Endodermal cell (in vitro differentiated cells): ENCODE data around the gene FNBP1. TPM values are rescaled to one million over a fixed set of nuclear protein-coding genes. Genes with fewer than 3 reads are reported as not detected.
"Not testable (repeated sequence)": the region's sequence is repeated elsewhere in the genome, so short reads cannot be mapped to it uniquely, and the experiment has no call there.

Experiments
- DNase-seq: peaks from one replicate; pipeline ENCODE4 v3.0.0-alpha.2; 2017
- H3K27ac ChIP-seq: 2 replicates; pipeline ENCODE4 v1.5.1; 2013; ENCODE audit warnings: mild to moderate bottlenecking, low read depth, low read length, moderate library complexity
- H3K27me3 ChIP-seq: 2 replicates; pipeline ENCODE4 v1.6.1; 2013; ENCODE audit warnings: mild to moderate bottlenecking, low read length, moderate library complexity; ENCODE audit not compliant: insufficient read depth, control insufficient read depth, poor library complexity, severe bottlenecking
- H3K36me3 ChIP-seq: 2 replicates; pipeline ENCODE4 v1.7.0; 2013; ENCODE audit warnings: mild to moderate bottlenecking, low read length, moderate library complexity; ENCODE audit not compliant: control insufficient read depth, insufficient read depth
- H3K4me1 ChIP-seq: one replicate; pipeline ENCODE4 v1.7.0; 2013; ENCODE audit warnings: low read length; ENCODE audit not compliant: control insufficient read depth, insufficient read depth
- H3K4me3 ChIP-seq: 2 replicates; pipeline ENCODE4 v1.5.1; 2013; ENCODE audit warnings: mild to moderate bottlenecking, low read length, moderate library complexity
- H3K9ac ChIP-seq: 2 replicates; pipeline ENCODE4 v1.6.1; 2013; ENCODE audit warnings: mild to moderate bottlenecking, low read length, moderate library complexity; ENCODE audit not compliant: poor library complexity, severe bottlenecking; ENCODE audit errors: extremely low read depth
- H3K9me3 ChIP-seq: 2 replicates; pipeline ENCODE4 v1.6.1; 2013; ENCODE audit warnings: mild to moderate bottlenecking, low read length, moderate library complexity; ENCODE audit not compliant: control insufficient read depth
- H3K27ac Mint-ChIP-seq: 2 replicates; pipeline ENCODE4 v1.8.0; 2020; ENCODE audit warnings: mixed read lengths
- H3K27me3 Mint-ChIP-seq: 2 replicates; pipeline ENCODE4 v1.8.0; 2021; ENCODE audit warnings: mild to moderate bottlenecking, mixed read lengths; ENCODE audit not compliant: insufficient read depth
- H3K36me3 Mint-ChIP-seq: 2 replicates; pipeline ENCODE4 v1.8.0; 2020; ENCODE audit warnings: low read depth, mixed read lengths
- H3K4me1 Mint-ChIP-seq: 2 replicates; pipeline ENCODE4 v1.8.0; 2020; ENCODE audit warnings: mixed read lengths
- H3K4me3 Mint-ChIP-seq: 2 replicates; pipeline ENCODE4 v1.8.0; 2020; ENCODE audit warnings: mild to moderate bottlenecking, moderate library complexity, mixed read lengths
- H3K9me3 Mint-ChIP-seq: 2 replicates; pipeline ENCODE4 v1.8.0; 2020; ENCODE audit warnings: mild to moderate bottlenecking, mixed read lengths
- CTCF ChIP-seq: fragments of 200-600 bp; sonication (generic); conservative IDR thresholded peaks from 2 replicates; pipeline ENCODE4 v1.5.0; 2021; ENCODE audit warnings: antibody characterized with exemption, mild to moderate bottlenecking
- WGBS, 2 experiments: methylation state at CpG; one replicate each; pipeline versions ENCODE4 v1.1.5 to v1.1.7; 2013; ENCODE audit warnings: missing lambda C conversion rate in 2 of 2, mixed read lengths in 1 of 2; ENCODE audit not compliant: insufficient coverage in 1 of 2, insufficient read length in 1 of 2; 5-methylcytosine and 5-hydroxymethylcytosine counted together
- total RNA-seq, 2 donors: library from RNA; stranded (reverse); fragmentation: NEBNext Ultra II Directional in 1 of 2; extraction: Animal tissue kit (Norgen Biotek cat#: 25700) in 1 of 2; gene quantifications; 2 replicates in 1 of 2; 3 replicates in 1 of 2; pipeline ENCODE4 v1.2.1, GENCODE V29; 2021

FNBP1 gene
- total RNA-seq, 2 donors from 2014 or later, result 41.4 to 43.3 TPM

GRCh38 chr9:129996161-129996830 is 46.7 kb downstream of the FNBP1 start:
- TF ChIP-seq CTCF, result no peak
- no peak overlapping the region for H3K27ac ChIP-seq
- H3K9me3 ChIP-seq, result no peaks in the 10 kb centered on the region
- Mint-ChIP-seq H3K36me3 (peaks cover 20% of the 10 kb centered on the region), H3K27me3 (no peaks in the 10 kb centered on the region), H3K9me3 (no peaks in the 10 kb centered on the region), H3K27ac (peak overlapping the region; percentile 3), H3K4me3 (no peak overlapping the region), H3K4me1 (peaks cover 7% of the 10 kb centered on the region)
- H3K27me3 ChIP-seq, result no peaks in the 10 kb centered on the region
- WGBS, 2 experiments, result 93 to 96% methylated on average over 4 to 7 of the region's 7 CpGs
- no peak for DNase-seq
- H3K4me3 ChIP-seq, result no peak overlapping the region
- H3K36me3 ChIP-seq, result peaks cover 7% of the 10 kb centered on the region
- H3K9ac ChIP-seq, result no peak overlapping the region
- no peaks in the 10 kb centered on the region for H3K4me1 ChIP-seq

DNA sequence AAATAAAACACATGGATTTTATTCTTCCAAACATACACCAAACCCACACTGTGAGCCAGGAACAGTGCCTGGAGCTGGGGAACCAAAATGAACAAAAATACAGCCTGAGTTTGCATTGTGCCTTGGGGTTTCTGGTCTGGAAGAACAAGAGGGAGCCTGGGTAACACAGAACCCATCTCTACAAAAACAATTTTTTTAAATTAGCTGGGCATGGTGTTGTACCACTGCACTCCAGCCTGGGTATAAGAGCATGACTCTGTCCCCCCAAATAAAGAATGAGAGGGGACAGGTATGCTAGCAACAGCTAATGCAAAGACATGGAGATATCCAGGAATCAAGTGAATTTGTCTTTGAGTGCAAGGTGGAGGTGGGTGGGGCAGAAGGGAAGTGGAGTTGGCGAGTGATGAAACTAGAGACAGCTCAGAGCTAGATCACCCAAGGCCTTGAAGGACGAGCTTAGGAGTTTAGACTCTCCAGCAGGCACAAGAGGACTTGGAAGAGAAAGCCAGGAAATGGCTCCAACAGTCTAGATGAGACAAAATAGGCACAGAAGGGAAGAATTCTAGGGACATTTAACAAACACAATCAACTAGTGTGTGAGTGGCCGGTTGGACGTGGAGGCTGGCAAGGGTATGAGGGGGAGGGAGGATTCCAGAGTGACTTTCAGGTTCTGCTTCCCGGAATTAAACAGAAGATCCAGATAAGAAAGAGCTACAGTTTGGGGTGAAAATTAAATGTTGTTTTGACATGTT is 47.4 kb downstream of the FNBP1 start:
- WGBS, 2 experiments, result 96 to 97% methylated on average over 5 of the region's 5 CpGs
- TF ChIP-seq CTCF, result no peak

GRCh38 chr9:129994882-129995281 is 48.1 kb downstream of the FNBP1 start:
- Mint-ChIP-seq H3K27ac (no peak overlapping the region), H3K27me3 (no peaks in the 10 kb centered on the region), H3K9me3 (no peaks in the 10 kb centered on the region), H3K4me3 (no peak overlapping the region), H3K36me3 (peaks cover 18% of the 10 kb centered on the region), H3K4me1 (peaks cover 7% of the 10 kb centered on the region)
- Histone ChIP-seq H3K9me3 (no peaks in the 10 kb centered on the region), H3K36me3 (peaks cover 9% of the 10 kb centered on the region), H3K27ac (no peak overlapping the region), H3K27me3 (no peaks in the 10 kb centered on the region), H3K9ac (no peak overlapping the region), H3K4me3 (no peak overlapping the region), H3K4me1 (no peaks in the 10 kb centered on the region)
- no peak for DNase-seq
- WGBS, 2 experiments, result 92 to 100% methylated on average over 1 to 3 of the region's 3 CpGs
- no peak for TF ChIP-seq CTCF

More for the DNA sequence above, 47.4 kb downstream of the FNBP1 start:
- no peak overlapping the region for H3K9ac ChIP-seq
- H3K27ac ChIP-seq, result no peak overlapping the region
- no peak for DNase-seq
- H3K4me3 ChIP-seq, result no peak overlapping the region
- no peaks in the 10 kb centered on the region for H3K27me3 Mint-ChIP-seq
- H3K27ac Mint-ChIP-seq, result peak overlapping the region; percentile 3
- peaks cover 7% of the 10 kb centered on the region for H3K4me1 Mint-ChIP-seq
- no peak overlapping the region for H3K4me3 Mint-ChIP-seq
- H3K4me1 ChIP-seq, result no peaks in the 10 kb centered on the region
- H3K36me3 ChIP-seq, result peaks cover 9% of the 10 kb centered on the region
- peaks cover 18% of the 10 kb centered on the region for H3K36me3 Mint-ChIP-seq
- H3K9me3 Mint-ChIP-seq, result no peaks in the 10 kb centered on the region
- no peaks in the 10 kb centered on the region for H3K9me3 ChIP-seq
- H3K27me3 ChIP-seq, result no peaks in the 10 kb centered on the region

DNA sequence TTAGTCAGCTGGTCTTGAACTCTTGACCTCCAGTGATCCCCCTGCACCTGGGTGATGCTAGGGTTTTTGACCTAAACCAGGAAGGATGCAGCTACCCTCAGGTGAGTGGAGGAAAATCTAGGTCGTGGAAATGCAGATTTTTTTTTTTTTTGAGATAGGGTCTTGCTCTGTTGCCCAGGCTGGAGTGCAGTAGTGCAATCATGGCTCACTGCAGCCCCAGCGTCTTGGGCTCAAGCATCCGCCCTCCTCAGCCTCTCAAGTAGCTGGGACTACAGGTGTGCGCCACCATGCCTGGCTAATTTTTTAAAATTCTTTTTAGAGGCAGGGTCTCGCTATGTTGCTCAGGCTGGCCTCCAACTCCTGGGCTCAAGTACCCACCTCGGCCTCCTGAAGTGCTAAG is 51.9 kb downstream of the FNBP1 start:
- not testable (repeated sequence) for H3K4me3 ChIP-seq, H3K4me3 Mint-ChIP-seq, H3K27ac Mint-ChIP-seq, H3K9me3 Mint-ChIP-seq, H3K9ac ChIP-seq, H3K36me3 ChIP-seq, H3K9me3 ChIP-seq, H3K27ac ChIP-seq, H3K27me3 Mint-ChIP-seq, H3K4me1 ChIP-seq, DNase-seq, H3K27me3 ChIP-seq
- H3K4me1 Mint-ChIP-seq, result peaks cover 14% of the 10 kb centered on the region
- peaks cover 11% of the 10 kb centered on the region for H3K36me3 Mint-ChIP-seq
- WGBS, 2 experiments, result 95 to 98% methylated on average over 6 of the region's 6 CpGs
